Transverse colon (tissue), 4 donors: ENCODE data around the gene CUL2.
"Not testable (repeated sequence)": the region's sequence is repeated elsewhere in the genome, so short reads cannot be mapped to it uniquely, and the experiment has no call there.

Experiments
- CTCF ChIP-seq, 5 experiments: fragments of 200-600 bp in 3 of 5; fragments of 450-650 bp in 2 of 5; sonication (generic) in 3 of 5; IDR thresholded peaks; 1 replicate in 2 of 5; 2 replicates in 3 of 5; pipeline ENCODE4 v1.5.1; 2016 to 2017; ENCODE audit warnings: antibody characterized with exemption in 5 of 5, inconsistent platforms in 3 of 5, mild to moderate bottlenecking in 2 of 5, moderate library complexity in 1 of 5
- POLR2A ChIP-seq: fragments of 450-650 bp; IDR thresholded peaks from one replicate; pipeline ENCODE4 v1.6.1; 2016; ENCODE audit warnings: antibody characterized with exemption, mild to moderate bottlenecking, moderate library complexity
- POLR2AphosphoS5 ChIP-seq, 3 donors: sonication (generic); formaldehyde crosslinking; IDR thresholded peaks; one replicate each; pipeline ENCODE4 v1.6.1; 2016; ENCODE audit warnings: antibody characterized with exemption in 3 of 3

- not testable (repeated sequence) for TF ChIP-seq CTCF (IDR thresholded peaks at IDR 0.05); POLR2A; POLR2AphosphoS5 (IDR thresholded peaks at IDR 0.05)
Observed at GRCh38 chr10:34974364-34975065, 115.6 kb downstream of the CUL2 start.
